IPS DF 6.9 (cell line): Measurements from ENCODE around the gene CCNI2.

Experiments used
- DNase-seq: peaks from one replicate; pipeline ENCODE4 v3.0.0-alpha.2; 2013; ENCODE audit warnings: low read depth, low spot score
- H3K27ac ChIP-seq: one replicate; pipeline ENCODE4 v1.5.1; 2013; ENCODE audit warnings: low read length, control low read depth
- H3K27me3 ChIP-seq: 2 replicates; pipeline ENCODE4 v1.6.1; 2013; ENCODE audit warnings: mild to moderate bottlenecking, low read length; ENCODE audit not compliant: control insufficient read depth, insufficient read depth
- H3K36me3 ChIP-seq: 2 replicates; pipeline ENCODE4 v1.6.1; 2013; ENCODE audit warnings: low read length; ENCODE audit not compliant: control insufficient read depth, insufficient read depth
- H3K4me1 ChIP-seq: 2 replicates; pipeline ENCODE4 v1.6.1; 2013; ENCODE audit warnings: low read length; ENCODE audit not compliant: control insufficient read depth, insufficient read depth
- H3K4me3 ChIP-seq: 2 replicates; pipeline ENCODE4 v1.5.1; 2013; ENCODE audit warnings: mild to moderate bottlenecking, low read length
- H3K9me3 ChIP-seq: 2 replicates; pipeline ENCODE4 v1.6.1; 2013; ENCODE audit warnings: low read length, inconsistent platforms; ENCODE audit not compliant: control insufficient read depth, insufficient read depth
- WGBS: extraction: QIAGEN DNeasy Blood & Tissue Kit; methylation state at CpG from one replicate; pipeline ENCODE4 v1.1.7; 2013; ENCODE audit warnings: mixed read lengths, missing lambda C conversion rate; ENCODE audit not compliant: insufficient read length, insufficient coverage; 5-methylcytosine and 5-hydroxymethylcytosine counted together

Gene CCNI2

GRCh38 chr5:132736853-132737833 is 10.1 kb upstream of the CCNI2 start, which contains the start of gene KIF3A:
Gene KIF3A (minus strand): TSS chr5:132737546. CDS start chr5:132737419, 127 bp downstream.
- no peaks in the 10 kb centered on the region for H3K36me3 ChIP-seq
- no peaks in the 10 kb centered on the region for H3K9me3 ChIP-seq
- peak; percentile 97 for DNase-seq
- H3K27ac ChIP-seq, result no peak within 1 kb of the TSS
- peak within 1 kb of the TSS; percentile 84; the same call in 1 of the 2 replicates for H3K4me3 ChIP-seq
- H3K27me3 ChIP-seq, result no peaks in the 10 kb centered on the region
- no CpG with 5 or more reads among the region's 81 CpGs for WGBS
- H3K4me1 ChIP-seq, result no peaks in the 10 kb centered on the region

GRCh38 chr5:132737982-132738681 is 9.1 kb upstream of the CCNI2 start:
- 100% methylated on average over 1 of the region's 9 CpGs for WGBS
- Histone ChIP-seq H3K4me3 (no peak overlapping the region; the same call in 1 of the 2 replicates), H3K9me3 (no peaks in the 10 kb centered on the region), H3K36me3 (no peaks in the 10 kb centered on the region), H3K4me1 (no peaks in the 10 kb centered on the region), H3K27ac (no peak overlapping the region), H3K27me3 (no peaks in the 10 kb centered on the region)
- no peak for DNase-seq

GRCh38 chr5:132739232-132739631 is 8.0 kb upstream of the CCNI2 start:
- Histone ChIP-seq H3K27me3 (no peaks in the 10 kb centered on the region), H3K36me3 (no peaks in the 10 kb centered on the region), H3K27ac (no peak overlapping the region), H3K4me3 (no peak overlapping the region), H3K4me1 (no peaks in the 10 kb centered on the region), H3K9me3 (no peaks in the 10 kb centered on the region)
- no peak for DNase-seq
- WGBS, result no CpG with 5 or more reads among the region's 1 CpG

- Histone ChIP-seq H3K27ac (no peak overlapping the region), H3K9me3 (no peaks in the 10 kb centered on the region), H3K27me3 (no peaks in the 10 kb centered on the region; the same call in 1 of the 2 replicates), H3K36me3 (no peaks in the 10 kb centered on the region), H3K4me1 (no peaks in the 10 kb centered on the region), H3K4me3 (no peak overlapping the region)
- DNase-seq, result no peak
- WGBS, result no CpG with 5 or more reads among the region's 2 CpGs
These were observed 5.1 kb upstream of the CCNI2 start for GRCh38 chr5:132742158-132742557.

GRCh38 chr5:132742626-132743025 is 4.6 kb upstream of the CCNI2 start:
- Histone ChIP-seq H3K9me3 (no peaks in the 10 kb centered on the region), H3K27ac (no peak overlapping the region), H3K4me1 (no peaks in the 10 kb centered on the region), H3K4me3 (no peak overlapping the region), H3K36me3 (no peaks in the 10 kb centered on the region), H3K27me3 (no peaks in the 10 kb centered on the region; the same call in 1 of the 2 replicates)
- no CpG with 5 or more reads among the region's 5 CpGs for WGBS
- no peak for DNase-seq

GRCh38 chr5:132744659-132745058 is 2.6 kb upstream of the CCNI2 start:
- no peak overlapping the region for H3K4me3 ChIP-seq
- no CpG with 5 or more reads among the region's 2 CpGs for WGBS

GRCh38 chr5:132746592-132746953 is 653 bp upstream of the CCNI2 start:
- WGBS, result no CpG with 5 or more reads among the region's 3 CpGs
- no peak overlapping the region for H3K27ac ChIP-seq
- H3K27me3 ChIP-seq, result peaks cover 15% of the 10 kb centered on the region

More at GRCh38 chr5:132744659-132745058, 2.6 kb upstream of the CCNI2 start:
- H3K4me1 ChIP-seq, result 0 out of 2 replicates have a peak, but pooled peaks cover 1% of the 10 kb centered on the region
- no peak for DNase-seq
- H3K27ac ChIP-seq, result no peak overlapping the region
- H3K36me3 ChIP-seq, result no peaks in the 10 kb centered on the region
- peaks cover 15% of the 10 kb centered on the region for H3K27me3 ChIP-seq
- no peaks in the 10 kb centered on the region for H3K9me3 ChIP-seq

GRCh38 chr5:132747616-132748440 is 602 bp downstream of the CCNI2 start:
- 0 out of 2 replicates have a peak, but pooled peaks cover 1% of the 10 kb centered on the region for H3K4me1 ChIP-seq
- no CpG with 5 or more reads among the region's 76 CpGs for WGBS
- H3K36me3 ChIP-seq, result no peaks in the 10 kb centered on the region
- no peaks in the 10 kb centered on the region for H3K9me3 ChIP-seq
- peak overlapping the region; percentile 52; the same call in 1 of the 2 replicates for H3K4me3 ChIP-seq
- H3K27me3 ChIP-seq, result peaks cover 15% of the 10 kb centered on the region
- H3K27ac ChIP-seq, result no peak overlapping the region
- DNase-seq, result no peak

More at GRCh38 chr5:132746592-132746953, 653 bp upstream of the CCNI2 start:
- Histone ChIP-seq H3K4me1 (0 out of 2 replicates have a peak, but pooled peaks cover 1% of the 10 kb centered on the region), H3K9me3 (no peaks in the 10 kb centered on the region), H3K36me3 (no peaks in the 10 kb centered on the region), H3K4me3 (no peak overlapping the region; the same call in 1 of the 2 replicates)
- no peak for DNase-seq

GRCh38 chr5:132748522-132749000 is 1.3 kb downstream of the CCNI2 start:
- no peak overlapping the region for H3K4me3 ChIP-seq
- 0 out of 2 replicates have a peak, but pooled peaks cover 1% of the 10 kb centered on the region for H3K4me1 ChIP-seq
- peaks cover 15% of the 10 kb centered on the region for H3K27me3 ChIP-seq
- H3K27ac ChIP-seq, result no peak overlapping the region
- WGBS, result no CpG with 5 or more reads among the region's 10 CpGs
- H3K9me3 ChIP-seq, result no peaks in the 10 kb centered on the region
- DNase-seq, result no peak
- H3K36me3 ChIP-seq, result no peaks in the 10 kb centered on the region
